ENCODE results near the gene NUDT8. TPM values are rescaled to one million over a fixed set of nuclear protein-coding genes. Genes with fewer than 3 reads are reported as not detected.

The NUDT8 gene
- total and polyA plus RNA-seq, 2 donors (not counting 1 experiment from before 2014, with no cell fraction given) = 6.9 to 7.1 TPM

DNA sequence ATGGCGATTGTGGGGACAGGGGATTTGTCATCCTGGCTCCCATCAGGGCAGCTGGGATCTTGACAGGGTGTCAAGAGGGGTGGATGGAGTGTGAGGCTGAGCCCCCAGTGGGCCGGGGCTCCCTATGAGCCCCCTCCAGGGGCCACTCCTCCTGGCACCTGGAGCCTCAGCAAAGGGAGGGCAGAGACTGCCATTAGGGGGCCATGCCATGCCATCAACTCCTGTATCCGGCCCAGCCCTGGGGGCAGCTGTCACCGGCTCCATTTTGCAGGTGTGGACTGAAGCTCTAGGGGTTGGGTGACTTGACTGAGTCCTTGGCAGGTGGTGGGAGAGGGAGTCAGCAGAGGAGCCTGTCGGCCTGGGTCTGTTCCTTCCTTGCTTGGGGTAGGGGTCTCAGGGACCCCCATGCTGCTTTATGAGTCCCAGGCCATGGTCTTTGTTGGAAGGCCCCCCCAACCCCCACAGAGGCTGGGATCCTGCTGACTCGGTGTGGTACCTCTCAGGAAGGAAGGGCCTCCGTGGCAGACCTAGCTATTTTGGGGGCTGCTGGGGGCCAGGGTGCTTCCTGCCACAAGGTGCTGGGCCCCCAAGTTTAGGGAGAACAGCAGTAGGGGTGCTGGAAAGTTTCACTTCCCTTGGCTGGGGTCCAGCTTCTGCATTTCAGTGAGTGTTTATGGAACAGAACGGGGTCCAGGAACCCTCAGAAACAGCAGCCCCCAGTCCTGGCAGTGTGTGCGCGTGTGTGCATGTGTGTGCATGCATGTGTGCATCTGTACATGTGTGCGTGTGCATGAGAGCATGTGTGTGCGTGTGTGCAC, 19.3 kb upstream of the NUDT8 start:
- Histone ChIP-seq H3K4me3 (ENCODE audit: control extremely low read depth in 1 of 5, extremely low read depth in 1 of 5, insufficient read depth in 1 of 5, low read depth in 2 of 5, low read length in 4 of 5) (peak overlapping the region in 2 of 5 experiments; percentile 4 to 11), H3K27ac (ENCODE audit: low read length in 2 of 2) (peak overlapping the region; percentile 56 to 66), H3K9me3 (ENCODE audit: control extremely low read depth in 1 of 3, control insufficient read depth in 2 of 3, insufficient read depth in 1 of 3, low read length in 2 of 3) (peaks cover 0 to 35% (median 1%) of the 10 kb centered on the region in 3 donors), H4K20me1 (ENCODE audit: control insufficient read depth, insufficient read depth, low read length, poor library complexity, severe bottlenecking) (no peaks in the 10 kb centered on the region), H3K79me2 (ENCODE audit: control insufficient read depth, insufficient read depth, low read length) (no peaks in the 10 kb centered on the region), H3K4me1 (ENCODE audit: control insufficient read depth in 2 of 2, insufficient read depth in 2 of 2, low read length in 2 of 2) (peaks cover 66 to 72% of the 10 kb centered on the region in 2 donors), H3K9ac (ENCODE audit: low read length) (peak overlapping the region; percentile 26), H2AFZ (ENCODE audit: insufficient read depth, low read depth, low read length, poor library complexity, severe bottlenecking) (no peak overlapping the region), H3K4me2 (replicated peaks; ENCODE audit: low read depth, low read length, poor library complexity, severe bottlenecking) (peak overlapping the region; percentile 79), H3K27me3 (replicated peaks in 1 of 4; ENCODE audit: control extremely low read depth in 1 of 4, control insufficient read depth in 3 of 4, insufficient read depth in 4 of 4, low read length in 3 of 4) (peaks cover 0 to 4% (median 0%) of the 10 kb centered on the region in 4 experiments), H3K36me3 (replicated peaks in 1 of 2; ENCODE audit: control extremely low read depth in 1 of 2, control insufficient read depth in 1 of 2, extremely low read depth in 1 of 2, insufficient read depth in 2 of 2, low read length in 1 of 2) (no peaks in the 10 kb centered on the region)
- peaks cover 65% of the 10 kb centered on the region for H3K4me1 Mint-ChIP-seq
- H3K27ac Mint-ChIP-seq = peak overlapping the region; percentile 37
- ChIA-PET CTCF (interaction anchor here (0.6 to 9.2 kb wide), 12 partner anchors 10 to 701 kb away, joined by 3 to 149 read pairs (median 6); partner anchors contain the start of gene NUDT8), POLR2A (interaction anchor here (0.5 to 2.0 kb wide), 5 partner anchors 19 to 409 kb away, joined by 3 to 13 read pairs (median 3); partner anchors contain the start of gene NUDT8)
- DNase-seq = peak; percentile 75
- H3K27me3 Mint-ChIP-seq = no peaks in the 10 kb centered on the region
- no peaks in the 10 kb centered on the region for H3K9me3 Mint-ChIP-seq (ENCODE audit: insufficient read depth)
- 2% methylated on average over 11 of the region's 12 CpGs for WGBS (ENCODE audit: insufficient coverage)
- intact Hi-C loops (cut with micrococcal nuclease) = loop anchor here (1.0 to 5.0 kb wide), 3 partner anchors 10 to 37 kb away; partner anchors contain the start of gene NUDT8
- H3K4me3 Mint-ChIP-seq = peak overlapping the region; percentile 95
- TF ChIP-seq, protein P1, sequence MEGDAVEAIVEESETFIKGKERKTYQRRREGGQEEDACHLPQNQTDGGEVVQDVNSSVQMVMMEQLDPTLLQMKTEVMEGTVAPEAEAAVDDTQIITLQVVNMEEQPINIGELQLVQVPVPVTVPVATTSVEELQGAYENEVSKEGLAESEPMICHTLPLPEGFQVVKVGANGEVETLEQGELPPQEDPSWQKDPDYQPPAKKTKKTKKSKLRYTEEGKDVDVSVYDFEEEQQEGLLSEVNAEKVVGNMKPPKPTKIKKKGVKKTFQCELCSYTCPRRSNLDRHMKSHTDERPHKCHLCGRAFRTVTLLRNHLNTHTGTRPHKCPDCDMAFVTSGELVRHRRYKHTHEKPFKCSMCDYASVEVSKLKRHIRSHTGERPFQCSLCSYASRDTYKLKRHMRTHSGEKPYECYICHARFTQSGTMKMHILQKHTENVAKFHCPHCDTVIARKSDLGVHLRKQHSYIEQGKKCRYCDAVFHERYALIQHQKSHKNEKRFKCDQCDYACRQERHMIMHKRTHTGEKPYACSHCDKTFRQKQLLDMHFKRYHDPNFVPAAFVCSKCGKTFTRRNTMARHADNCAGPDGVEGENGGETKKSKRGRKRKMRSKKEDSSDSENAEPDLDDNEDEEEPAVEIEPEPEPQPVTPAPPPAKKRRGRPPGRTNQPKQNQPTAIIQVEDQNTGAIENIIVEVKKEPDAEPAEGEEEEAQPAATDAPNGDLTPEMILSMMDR (IDR thresholded peaks at IDR 0.05) = no peak
- no peak for TF ChIP-seq EZH2 (IDR thresholded peaks at IDR 0.05; ENCODE audit: borderline replicate concordance, insufficient read depth, low read depth, low read length, poor library complexity, severe bottlenecking)
- no peak for ATAC-seq (ENCODE audit: low read depth)

All from B cell (primary cell).